Testis (tissue), 2 donors: ENCODE data around the gene PLIN3.

Source experiments
- POLR2A ChIP-seq: fragments of 450-650 bp; IDR thresholded peaks from one replicate; pipeline ENCODE4 v1.6.1; 2017; ENCODE audit warnings: antibody characterized with exemption, mild to moderate bottlenecking, moderate library complexity
- TF ChIP-seq, protein P1 (sequence below), 3 experiments: fragments of 450-650 bp in 2 of 3; fragments of 200-600 bp in 1 of 3; sonication (generic) in 1 of 3; IDR thresholded peaks; one replicate each; pipeline ENCODE4 v1.5.1; 2016 to 2019; ENCODE audit warnings: antibody characterized with exemption in 3 of 3, mild to moderate bottlenecking in 2 of 3, moderate library complexity in 1 of 3

DNA sequence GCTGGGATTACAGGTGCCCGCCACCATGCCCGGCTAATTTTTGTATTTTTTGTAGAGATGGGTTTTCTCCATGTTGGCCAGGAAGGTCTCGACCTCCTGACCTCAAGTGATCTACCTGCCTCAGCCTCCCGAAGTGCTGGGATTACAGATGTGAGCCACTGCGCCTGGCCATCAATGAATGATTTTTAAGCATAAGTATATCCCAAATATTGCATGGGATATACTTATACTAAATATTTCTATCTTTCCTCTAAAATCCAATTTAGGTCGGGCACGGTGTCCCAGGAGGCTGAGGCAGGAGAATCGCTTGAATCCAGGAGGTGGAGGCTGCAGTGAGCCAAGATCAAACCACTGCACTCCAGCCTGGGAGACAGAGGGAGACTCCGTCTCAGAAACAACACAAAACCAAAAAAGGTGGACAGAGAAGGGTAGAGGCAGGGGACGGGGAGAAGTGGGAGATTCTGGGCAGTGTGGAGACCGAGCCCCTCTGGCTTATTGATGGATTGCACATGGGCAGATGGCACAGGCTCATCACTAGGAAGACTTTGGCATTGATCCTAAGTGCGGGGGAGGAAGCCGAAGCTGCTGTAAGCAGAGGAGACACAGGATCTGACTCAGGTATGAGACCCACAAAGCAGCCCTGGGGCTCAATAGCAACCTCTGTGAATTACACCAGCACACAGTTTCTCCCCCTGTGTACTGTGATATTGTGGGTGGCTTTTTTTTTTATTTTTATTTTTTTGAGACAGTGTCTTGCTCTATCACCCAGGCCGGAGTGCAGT, 21.8 kb upstream of the PLIN3 start:
- TF ChIP-seq, protein P1, sequence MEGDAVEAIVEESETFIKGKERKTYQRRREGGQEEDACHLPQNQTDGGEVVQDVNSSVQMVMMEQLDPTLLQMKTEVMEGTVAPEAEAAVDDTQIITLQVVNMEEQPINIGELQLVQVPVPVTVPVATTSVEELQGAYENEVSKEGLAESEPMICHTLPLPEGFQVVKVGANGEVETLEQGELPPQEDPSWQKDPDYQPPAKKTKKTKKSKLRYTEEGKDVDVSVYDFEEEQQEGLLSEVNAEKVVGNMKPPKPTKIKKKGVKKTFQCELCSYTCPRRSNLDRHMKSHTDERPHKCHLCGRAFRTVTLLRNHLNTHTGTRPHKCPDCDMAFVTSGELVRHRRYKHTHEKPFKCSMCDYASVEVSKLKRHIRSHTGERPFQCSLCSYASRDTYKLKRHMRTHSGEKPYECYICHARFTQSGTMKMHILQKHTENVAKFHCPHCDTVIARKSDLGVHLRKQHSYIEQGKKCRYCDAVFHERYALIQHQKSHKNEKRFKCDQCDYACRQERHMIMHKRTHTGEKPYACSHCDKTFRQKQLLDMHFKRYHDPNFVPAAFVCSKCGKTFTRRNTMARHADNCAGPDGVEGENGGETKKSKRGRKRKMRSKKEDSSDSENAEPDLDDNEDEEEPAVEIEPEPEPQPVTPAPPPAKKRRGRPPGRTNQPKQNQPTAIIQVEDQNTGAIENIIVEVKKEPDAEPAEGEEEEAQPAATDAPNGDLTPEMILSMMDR (IDR thresholded peaks at IDR 0.05): no peak
- no peak for TF ChIP-seq POLR2A
